GM12878 (cell line): ENCODE results near the gene GCH1. TPM values are rescaled to one million over a fixed set of nuclear protein-coding genes. Genes with fewer than 3 reads are reported as not detected.

Experiments used
- BHLHE40 ChIP-seq, 2 experiments: fragments of 450-650 bp in 1 of 2; IDR thresholded peaks; 2 replicates each; pipeline ENCODE4 v1.6.1; 2011 to 2017; ENCODE audit warnings: low read depth in 2 of 2, borderline replicate concordance in 1 of 2, improper control_type of control experiment in 1 of 2, low read length in 1 of 2, mild to moderate bottlenecking in 1 of 2
- CBX5 ChIP-seq: sonication (generic); IDR thresholded peaks from 2 replicates; pipeline ENCODE4 v1.6.1; 2016; ENCODE audit warnings: low read depth, moderate library complexity, mild to moderate bottlenecking, inconsistent platforms
- CEBPB ChIP-seq, 2 experiments: fragments of 150-350 bp in 1 of 2; IDR thresholded peaks; 2 replicates each; pipeline ENCODE4 v1.6.1; 2012 to 2014; ENCODE audit warnings: low read depth in 2 of 2, low read length in 2 of 2, borderline replicate concordance in 1 of 2, inconsistent platforms in 1 of 2
- CREB1 ChIP-seq: IDR thresholded peaks from 2 replicates; pipeline ENCODE4 v1.6.1; 2012; ENCODE audit warnings: low read depth, mild to moderate bottlenecking, inconsistent platforms
- E2F8 ChIP-seq: fragments of 450-650 bp; IDR thresholded peaks from 2 replicates; pipeline ENCODE4 v1.6.1; 2018; ENCODE audit warnings: mild to moderate bottlenecking, low read depth, moderate library complexity; ENCODE audit not compliant: partially characterized antibody
- ETV6 ChIP-seq, 2 experiments: fragments of 450-650 bp in 1 of 2; IDR thresholded peaks in 1 of 2; conservative IDR thresholded peaks in 1 of 2; 2 replicates each; pipeline ENCODE4 v1.6.1; 2014; ENCODE audit warnings: antibody characterized with exemption in 1 of 2, borderline replicate concordance in 1 of 2, low read depth in 1 of 2, mild to moderate bottlenecking in 1 of 2, moderate library complexity in 1 of 2
- FOS ChIP-seq: IDR thresholded peaks from 3 replicates; pipeline ENCODE4 v1.6.1; 2011; ENCODE audit warnings: borderline replicate concordance; ENCODE audit not compliant: insufficient read length; ENCODE audit errors: extremely low read depth
- GATAD2B ChIP-seq: fragments of 450-650 bp; conservative IDR thresholded peaks from 2 replicates; pipeline ENCODE4 v1.6.1; 2017; ENCODE audit warnings: low read depth, mild to moderate bottlenecking, moderate library complexity
- HDAC2 ChIP-seq: fragments of 200-600 bp; sonication (generic); IDR thresholded peaks from 2 replicates; pipeline ENCODE4 v1.6.1; 2017
- HDGF ChIP-seq: fragments of 450-650 bp; IDR thresholded peaks from 2 replicates; pipeline ENCODE4 v1.6.1; 2016; ENCODE audit warnings: antibody characterized with exemption
- KAT2A ChIP-seq: conservative IDR thresholded peaks from 2 replicates; pipeline ENCODE4 v1.6.1; 2011; ENCODE audit warnings: low read depth, low read length; ENCODE audit not compliant: control insufficient read depth
- MAX ChIP-seq: IDR thresholded peaks from 2 replicates; pipeline ENCODE4 v1.6.1; 2012; ENCODE audit warnings: low read depth, low read length, improper control_type of control experiment
- MTA2 ChIP-seq: fragments of 450-650 bp; IDR thresholded peaks from 2 replicates; pipeline ENCODE4 v1.6.1; 2016; ENCODE audit warnings: low read depth, mild to moderate bottlenecking, moderate library complexity
- MYC ChIP-seq: IDR thresholded peaks from 2 replicates; pipeline ENCODE4 v1.6.1; 2011; ENCODE audit warnings: mild to moderate bottlenecking, low read length, moderate library complexity, inconsistent platforms; ENCODE audit not compliant: insufficient read depth, insufficient replicate concordance, insufficient read length, severe bottlenecking
- NR2C1 ChIP-seq: fragments of 450-650 bp; IDR thresholded peaks from 2 replicates; pipeline ENCODE4 v1.6.1; 2017; ENCODE audit warnings: antibody characterized with exemption, mild to moderate bottlenecking, moderate library complexity
- NR2C2 ChIP-seq: IDR thresholded peaks from 2 replicates; pipeline ENCODE4 v1.6.1; 2011; ENCODE audit warnings: borderline replicate concordance, low read depth; ENCODE audit not compliant: control insufficient read depth, insufficient read length
- PML ChIP-seq: IDR thresholded peaks from 2 replicates; pipeline ENCODE4 v1.6.1; 2012; ENCODE audit warnings: low read length, inconsistent platforms
- RAD21 ChIP-seq: IDR thresholded peaks from 2 replicates; pipeline ENCODE4 v1.6.1; 2011; ENCODE audit warnings: mild to moderate bottlenecking, low read depth, low read length, moderate library complexity; ENCODE audit not compliant: insufficient read depth
- RB1 ChIP-seq: fragments of 450-650 bp; formaldehyde crosslinking; IDR thresholded peaks from 2 replicates; pipeline ENCODE4 v1.6.1; 2017; ENCODE audit warnings: mild to moderate bottlenecking, borderline replicate concordance
- RELB ChIP-seq: fragments of 450-650 bp; IDR thresholded peaks from 2 replicates; pipeline ENCODE4 v1.6.1; 2017; ENCODE audit warnings: low read depth, mild to moderate bottlenecking, moderate library complexity
- SMARCA5 ChIP-seq: fragments of 450-650 bp; IDR thresholded peaks from 2 replicates; pipeline ENCODE4 v1.6.1; 2017; ENCODE audit warnings: mild to moderate bottlenecking
- SP1 ChIP-seq: IDR thresholded peaks from one replicate; pipeline ENCODE4 v1.6.1; 2011; ENCODE audit warnings: low read depth, low read length
- SPI1 ChIP-seq: IDR thresholded peaks from 2 replicates; pipeline ENCODE4 v1.6.1; 2011; ENCODE audit warnings: low read depth, mild to moderate bottlenecking, low read length, moderate library complexity, borderline replicate concordance; ENCODE audit not compliant: insufficient read depth
- SRF ChIP-seq, 2 experiments: IDR thresholded peaks; 2 replicates each; pipeline ENCODE4 v1.6.1; 2011; ENCODE audit warnings: low read depth in 2 of 2, low read length in 2 of 2, mild to moderate bottlenecking in 1 of 2, moderate library complexity in 1 of 2
- STAT1 ChIP-seq: fragments of 450-650 bp; conservative IDR thresholded peaks from 2 replicates; pipeline ENCODE4 v1.6.1; 2014; ENCODE audit warnings: antibody characterized with exemption, mild to moderate bottlenecking
- TCF3 ChIP-seq: IDR thresholded peaks from 2 replicates; pipeline ENCODE4 v1.6.1; 2012; ENCODE audit warnings: low read depth, mild to moderate bottlenecking, low read length, borderline replicate concordance; ENCODE audit not compliant: insufficient read depth
- TCF7 ChIP-seq: IDR thresholded peaks from 2 replicates; pipeline ENCODE4 v1.6.1; 2014; ENCODE audit warnings: antibody characterized with exemption, borderline replicate concordance
- ZNF24 ChIP-seq: fragments of 450-650 bp; IDR thresholded peaks from 2 replicates; pipeline ENCODE4 v1.6.1; 2017; ENCODE audit warnings: antibody characterized with exemption, mild to moderate bottlenecking
- ZSCAN29 ChIP-seq: fragments of 450-650 bp; IDR thresholded peaks from 2 replicates; pipeline ENCODE4 v1.6.1; 2017; ENCODE audit warnings: mild to moderate bottlenecking, moderate library complexity
- polyA plus RNA-seq, 11 experiments: library from polyadenylated mRNA; depleted of rRNA in 4 of 11; unstranded in 6 of 11; stranded (reverse) in 5 of 11; fragments of >200 nt; fragmentation: Nextera tagmentation in 4 of 11; fragmentation: Illumina TruSeq in 1 of 11; extraction: Ambion mirVana in 4 of 11; extraction: Trizol in 1 of 11; gene quantifications; 1 replicate in 1 of 11; 2 replicates in 10 of 11; pipeline versions ENCODE4 v1.2.1 to v1.2.3, GENCODE V29; 2011 to 2016; ENCODE audit warnings: inconsistent platforms in 2 of 11, missing spikeins in 2 of 11, low read depth in 1 of 11
- total RNA-seq, 4 experiments: library from RNA; depleted of rRNA in 3 of 4; stranded (reverse); fragments of >200 nt in 3 of 4; fragmentation: Illumina TruSeq in 1 of 4; extraction: Trizol in 1 of 4; gene quantifications; 2 replicates each; pipeline versions ENCODE4 v1.2.1 to v1.2.3, GENCODE V29; 2013 to 2021

The GCH1 gene
- total and polyA plus RNA-seq, 10 of the 15 experiments (the other 5 are each of a cell fraction or from before 2014, with no cell fraction given): 25.1 to 37.0 (median 33.8) TPM

GRCh38 chr14:54902143-54902520, 494 bp downstream of the GCH1 start (continued):
- TF ChIP-seq E2F8 (no peak), NR2C2 (no peak), ETV6 (conservative IDR thresholded peaks at IDR 0.05 in 1 of 2, IDR thresholded peaks at IDR 0.05 in 1 of 2; ENCODE audit: borderline replicate concordance in 1 of 2, low read depth in 1 of 2) (peak in 1 of 2 experiments; percentile 85; a peak in 2 of 4 replicates), KAT2A (no peak), CEBPB (IDR thresholded peaks at IDR 0.05; ENCODE audit: borderline replicate concordance in 1 of 2, low read depth in 2 of 2, low read length in 2 of 2) (no peak), PML (no peak; the same call in 1 of the 2 replicates), FOS (no peak), MAX (no peak), STAT1 (no peak), SRF (IDR thresholded peaks at IDR 0.05; ENCODE audit: low read depth in 2 of 2, low read length in 2 of 2) (no peak), MTA2 (no peak), SPI1 (no peak), RB1 (no peak), HDAC2 (no peak), BHLHE40 (IDR thresholded peaks at IDR 0.05; ENCODE audit: borderline replicate concordance in 1 of 2, low read depth in 2 of 2, low read length in 1 of 2) (peak in 1 of 2 experiments; percentile 24; a peak in 1 of 4 replicates), RAD21 (no peak), RELB (no peak), MYC (no peak), SP1 (peak; percentile 6), GATAD2B (peak; percentile 68; the same call in 1 of the 2 replicates), CBX5 (no peak), CREB1 (no peak), ZSCAN29 (no peak), HDGF (no peak), ZNF24 (no peak), TCF3 (no peak), TCF7 (no peak), SMARCA5 (no peak), NR2C1 (no peak)
